COLO668 (cell line): ENCODE measurements around the gene RAB4A.
"Not testable (repeated sequence)": the region's sequence is repeated elsewhere in the genome, so short reads cannot be mapped to it uniquely, and the experiment has no call there.

ENCODE experiments used
- DNase-seq: peaks from one replicate; lab custom pipeline; 2025; ENCODE audit not compliant: unreplicated experiment; lab: John Stamatoyannopoulos, UW

The RAB4A gene

DNA sequence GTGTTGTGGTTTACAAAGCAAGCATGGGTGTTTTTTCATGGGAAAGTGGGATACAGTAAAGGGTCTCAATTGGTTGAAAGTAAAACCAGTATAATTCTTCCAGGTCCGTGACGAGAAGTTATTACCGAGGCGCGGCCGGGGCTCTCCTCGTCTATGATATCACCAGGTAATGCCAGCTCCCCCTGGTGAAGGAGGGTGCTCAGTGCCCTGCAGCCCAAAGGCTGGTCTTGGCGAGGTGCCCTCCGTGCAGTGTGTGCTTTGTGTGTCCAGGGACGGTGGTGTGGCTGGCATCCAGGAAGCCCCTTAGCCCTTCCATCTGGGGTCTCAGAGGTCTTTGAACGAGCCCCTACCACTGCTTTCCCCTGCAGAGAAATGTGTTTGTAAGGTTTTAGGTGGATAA is 24.8 kb downstream of the RAB4A start:
- no peak for DNase-seq

DNA sequence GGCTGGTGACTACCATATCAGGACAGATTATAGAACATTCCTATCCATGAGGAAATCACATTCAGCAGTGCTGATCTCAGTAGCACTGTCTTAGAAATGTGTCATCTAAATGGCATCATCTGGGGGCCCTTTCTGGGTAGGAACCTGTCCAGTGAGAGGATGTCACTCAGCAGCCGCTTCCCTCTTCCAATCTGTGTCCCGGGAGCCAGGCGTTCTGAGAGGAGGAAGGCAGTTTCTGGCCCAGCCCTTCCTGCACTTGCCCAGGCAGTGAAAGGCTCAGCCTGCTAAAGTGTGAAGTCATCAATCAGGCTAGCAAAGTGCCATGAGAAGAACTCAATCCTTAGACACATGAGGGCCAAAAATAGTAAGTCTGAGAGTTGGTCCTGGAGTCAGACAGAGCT is 25.6 kb downstream of the RAB4A start:
- no peak for DNase-seq

DNA sequence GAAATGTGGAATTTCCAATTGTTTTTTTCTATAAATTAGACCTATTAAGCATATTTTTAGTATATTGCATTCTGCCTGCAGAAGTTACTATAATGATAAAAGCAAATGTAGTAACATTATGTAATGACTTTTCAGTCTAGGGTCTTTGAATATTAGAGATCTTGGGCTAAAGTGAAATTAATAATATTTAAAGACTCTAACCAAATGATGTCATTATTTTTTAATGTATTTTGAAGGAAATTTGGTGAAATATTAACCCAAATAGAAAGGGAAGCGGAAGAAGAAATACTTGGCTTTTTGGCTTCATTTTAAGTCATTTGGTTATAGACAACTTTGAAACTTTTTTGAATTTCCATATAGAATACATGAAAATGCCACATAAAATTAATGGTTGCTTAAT is 26.8 kb downstream of the RAB4A start:
- no peak for DNase-seq

DNA sequence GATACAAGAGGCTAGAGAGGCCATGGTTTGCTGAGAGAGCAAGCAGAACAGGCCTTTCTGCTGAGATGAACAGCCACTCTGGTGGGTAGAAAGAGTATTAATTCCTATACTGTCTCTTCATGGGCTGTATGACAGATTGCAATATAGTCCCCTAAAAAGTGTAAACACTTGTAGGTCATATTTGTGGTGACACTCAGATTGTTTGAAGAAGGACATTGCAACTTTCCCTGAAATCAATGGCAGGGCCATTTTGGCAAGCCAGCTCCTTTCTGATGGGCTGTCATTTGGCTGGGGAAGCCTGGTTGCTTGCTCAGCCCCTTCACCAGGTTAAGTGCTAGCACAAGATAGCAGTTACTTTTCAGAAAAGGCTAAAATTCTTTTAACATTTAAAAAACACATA is 27.5 kb downstream of the RAB4A start:
- DNase-seq = no peak

DNA sequence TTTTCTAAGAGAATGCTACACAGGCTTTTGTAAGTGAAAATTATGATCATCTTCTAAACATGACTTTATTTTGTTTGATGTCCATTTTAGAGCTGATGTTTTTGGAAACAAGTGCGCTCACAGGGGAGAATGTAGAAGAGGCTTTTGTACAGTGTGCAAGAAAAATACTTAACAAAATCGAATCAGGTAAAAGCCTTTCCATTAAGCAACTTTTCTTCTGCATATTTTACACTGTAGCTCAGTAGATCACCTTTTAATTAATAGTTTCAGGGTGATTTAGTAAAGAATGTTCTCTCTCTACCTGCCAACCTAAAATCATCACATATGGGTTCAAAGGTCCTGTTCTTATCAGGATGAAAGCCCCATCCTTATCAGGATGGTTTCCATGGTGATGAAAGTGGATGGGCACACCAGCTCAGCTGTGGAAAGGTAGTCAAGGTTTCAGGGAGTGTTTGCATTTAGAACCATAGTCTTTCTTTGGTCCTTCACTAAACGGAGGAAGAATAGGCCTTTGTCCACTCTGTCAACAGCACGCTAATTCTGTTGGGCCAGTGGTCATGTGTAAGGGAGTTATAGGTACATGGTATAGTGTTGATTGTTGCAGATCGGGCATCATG is 28.1 kb downstream of the RAB4A start:
- no peak for DNase-seq

DNA sequence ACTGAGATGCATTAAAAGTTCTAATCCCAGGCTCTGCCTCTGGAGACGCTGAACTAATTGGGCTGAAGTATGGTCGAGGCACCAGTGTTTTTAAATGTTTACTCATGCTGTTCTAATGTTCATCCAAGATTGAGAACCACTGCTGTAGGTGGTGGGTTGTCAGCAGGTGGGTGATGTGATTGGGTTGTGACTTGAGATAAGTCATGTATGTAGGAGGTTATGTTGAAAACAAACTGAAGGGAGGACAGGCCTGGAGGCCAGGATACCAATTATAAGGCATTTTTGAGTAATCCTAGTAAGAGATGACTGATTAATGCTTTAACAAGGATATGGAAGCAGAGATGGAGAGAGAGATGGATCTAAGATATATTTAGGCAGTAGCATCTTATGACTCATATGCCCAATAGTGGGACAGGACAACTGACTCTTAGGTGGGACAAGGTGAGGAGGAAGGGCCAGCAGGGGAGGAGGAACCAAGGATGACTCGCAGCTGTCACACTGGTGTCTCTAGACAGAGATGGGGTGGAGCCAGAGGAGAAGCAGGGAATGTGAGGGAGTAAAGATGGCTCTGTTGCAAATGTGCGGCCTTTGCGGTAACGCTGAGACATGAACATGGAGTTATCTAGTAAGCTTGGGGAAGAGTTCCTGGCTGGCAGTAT is 29.3 kb downstream of the RAB4A start:
- DNase-seq = no peak

DNA sequence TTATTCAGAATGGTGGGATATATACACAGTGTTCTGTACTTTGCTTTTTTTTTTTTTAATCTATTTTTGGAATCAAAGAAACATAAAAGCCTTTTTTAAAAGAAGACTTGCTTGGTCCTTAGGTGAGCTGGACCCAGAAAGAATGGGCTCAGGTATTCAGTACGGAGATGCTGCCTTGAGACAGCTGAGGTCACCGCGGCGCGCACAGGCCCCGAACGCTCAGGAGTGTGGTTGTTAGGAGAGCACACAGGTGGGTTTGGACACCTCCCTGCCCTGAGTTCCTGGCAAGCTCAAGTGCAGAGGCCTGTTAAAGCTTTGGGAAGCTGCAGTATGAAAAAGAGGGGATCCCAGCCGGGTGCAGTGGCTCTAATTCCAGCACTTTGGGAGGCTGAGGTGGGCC is 31.8 kb downstream of the RAB4A start:
- no peak for DNase-seq

DNA sequence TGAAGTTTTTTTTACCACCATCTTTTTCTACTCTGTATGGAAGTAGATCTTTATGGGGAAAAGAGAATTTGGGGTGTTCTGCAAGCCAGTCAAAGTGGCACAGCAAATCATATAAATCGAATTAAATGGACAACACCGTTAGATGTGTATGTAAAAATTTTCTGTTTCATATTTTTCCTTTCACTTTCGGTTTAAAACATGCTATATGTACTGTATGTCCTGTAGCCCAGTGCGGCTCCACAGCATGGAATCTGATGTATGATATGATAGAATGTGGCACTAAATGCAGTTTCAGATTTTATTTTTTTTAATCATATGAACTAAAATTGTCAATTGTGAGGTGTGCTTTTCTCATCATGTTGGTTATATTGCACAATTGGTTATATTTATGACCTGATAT is 32.9 kb downstream of the RAB4A start:
- no peak for DNase-seq

DNA sequence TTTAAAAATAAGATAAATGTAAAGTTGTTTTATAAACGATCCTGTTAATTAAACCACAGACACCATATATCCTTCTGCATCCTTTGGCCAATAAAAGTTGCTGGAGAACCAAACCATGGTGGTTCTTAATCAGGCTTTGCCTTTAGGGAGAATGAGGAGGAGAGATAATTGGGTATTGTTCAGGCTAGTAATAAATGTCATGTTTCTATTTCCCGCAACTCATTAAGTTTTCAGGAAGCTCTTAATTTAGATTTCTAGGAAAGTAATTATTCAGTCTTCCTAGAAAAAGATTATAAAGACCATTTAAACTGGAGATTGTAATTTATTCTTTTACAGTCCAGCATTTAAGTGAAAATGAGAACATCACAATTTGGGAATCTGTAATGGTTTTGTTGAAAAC is 34.5 kb downstream of the RAB4A start:
- DNase-seq = no peak

DNA sequence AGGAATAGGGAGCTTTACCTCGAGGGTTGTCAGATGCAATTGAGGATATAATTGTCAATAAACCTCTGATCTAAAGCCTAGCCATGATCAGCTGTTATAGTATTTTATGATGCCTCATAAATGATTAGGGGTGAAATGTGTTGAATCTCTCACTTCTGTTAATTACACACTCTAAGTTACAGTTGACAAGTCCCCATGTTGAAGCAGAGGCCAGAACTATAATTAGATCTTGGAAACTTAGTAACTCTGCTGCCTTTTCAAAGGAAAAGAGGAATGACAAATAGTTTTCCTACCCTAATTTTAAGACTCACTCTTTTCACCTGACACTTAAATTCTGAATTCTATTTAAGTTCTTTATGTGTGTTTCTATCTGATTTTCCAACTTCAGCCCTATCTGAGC is 38.2 kb downstream of the RAB4A start:
- DNase-seq = no peak

DNA sequence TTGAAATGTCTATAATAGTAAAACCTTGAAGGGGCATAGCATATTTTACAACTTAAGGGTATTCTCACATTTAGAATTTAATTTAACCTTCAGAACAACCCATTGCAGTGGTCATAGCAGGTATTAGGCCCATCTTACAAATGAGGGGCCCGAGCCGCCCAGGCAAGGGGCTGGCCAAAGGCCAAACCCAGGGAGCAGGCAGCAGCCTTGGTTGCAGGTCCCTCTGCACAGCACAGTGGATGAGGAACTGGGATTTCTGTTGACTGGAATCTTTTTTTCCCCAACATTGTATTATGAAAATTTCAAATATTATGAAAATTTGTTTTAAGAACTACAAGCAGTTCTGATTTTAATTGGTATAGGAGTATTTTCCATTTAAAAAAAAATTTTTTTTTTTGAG is 38.8 kb downstream of the RAB4A start:
- no peak for DNase-seq

DNA sequence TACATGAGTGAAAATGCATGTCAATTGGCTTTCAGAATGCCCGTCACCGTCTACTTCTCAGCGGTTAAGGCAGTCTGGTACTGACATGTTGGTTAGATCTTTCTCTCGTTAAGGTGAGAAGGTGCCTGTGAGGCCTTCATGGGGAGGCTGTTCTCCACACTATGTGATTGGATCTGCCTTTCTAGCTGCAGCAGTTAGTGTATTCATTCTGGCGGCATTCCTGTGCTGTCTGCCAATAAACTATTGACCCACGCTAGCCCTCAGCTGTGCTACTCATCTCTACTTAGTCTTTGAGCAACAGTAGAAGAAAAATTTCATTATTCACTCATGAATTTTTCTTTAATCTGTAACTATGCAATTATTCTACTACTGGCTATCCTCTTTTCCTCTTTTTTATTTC is 39.9 kb downstream of the RAB4A start:
- DNase-seq = no peak

DNA sequence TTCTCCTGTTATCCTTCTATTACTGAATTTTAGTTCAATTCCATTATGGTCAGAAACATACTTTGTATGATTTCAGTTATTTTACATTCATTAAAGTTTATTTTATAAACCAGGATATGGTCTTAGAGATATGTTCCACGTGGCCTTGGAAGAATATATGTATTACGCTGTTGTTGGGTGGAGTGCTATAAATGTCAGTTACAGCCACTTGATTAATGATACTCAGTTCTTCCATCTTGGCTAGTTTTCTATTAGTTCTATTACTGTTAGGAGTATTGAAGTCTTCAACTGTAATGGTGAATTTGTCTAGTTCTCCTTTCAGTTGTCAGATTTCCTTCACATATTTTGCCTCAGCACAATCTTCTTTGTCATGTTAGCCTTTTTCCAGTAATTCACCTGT is 45.3 kb downstream of the RAB4A start:
- DNase-seq = no peak

DNA sequence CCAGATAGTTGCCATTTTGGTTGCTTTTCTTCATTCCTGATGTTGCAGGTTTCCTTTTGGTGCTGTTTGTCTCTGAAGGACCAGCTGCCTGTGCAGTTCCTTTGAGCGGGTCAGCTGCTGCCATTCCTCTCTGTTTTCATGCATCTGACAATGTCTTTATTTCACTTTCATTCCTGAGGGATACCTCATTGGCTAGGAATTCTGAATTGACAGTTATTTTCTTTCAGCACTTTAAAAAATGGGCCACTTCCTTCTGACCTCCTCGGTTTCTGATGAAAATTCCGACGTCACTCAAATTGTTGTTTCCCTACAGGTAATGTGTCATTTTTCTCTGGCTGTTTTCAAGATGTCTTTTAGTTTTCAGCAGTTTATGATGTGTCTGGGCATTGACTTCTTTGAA is 47.1 kb downstream of the RAB4A start:
- DNase-seq = no peak

DNA sequence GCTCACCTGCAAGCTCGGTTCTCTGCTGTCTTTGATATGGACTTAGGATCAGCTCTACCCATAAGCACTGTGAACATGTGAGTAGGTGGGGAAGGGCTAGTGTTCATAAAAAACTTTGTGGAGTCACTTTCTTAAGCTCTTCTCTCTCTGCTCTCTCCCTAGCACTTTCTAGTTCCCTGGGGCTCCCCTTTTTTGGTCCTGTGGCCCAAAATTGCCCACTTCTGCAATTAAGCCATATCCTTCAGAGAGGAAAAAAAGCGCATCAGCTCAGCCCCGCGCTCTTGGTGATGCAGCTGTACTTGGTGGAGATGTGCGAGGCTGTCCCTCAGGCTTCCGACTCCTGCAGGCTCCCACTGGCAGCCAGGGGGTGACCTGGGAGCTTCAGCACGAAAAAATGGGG is 48.6 kb downstream of the RAB4A start:
- DNase-seq = no peak

DNA sequence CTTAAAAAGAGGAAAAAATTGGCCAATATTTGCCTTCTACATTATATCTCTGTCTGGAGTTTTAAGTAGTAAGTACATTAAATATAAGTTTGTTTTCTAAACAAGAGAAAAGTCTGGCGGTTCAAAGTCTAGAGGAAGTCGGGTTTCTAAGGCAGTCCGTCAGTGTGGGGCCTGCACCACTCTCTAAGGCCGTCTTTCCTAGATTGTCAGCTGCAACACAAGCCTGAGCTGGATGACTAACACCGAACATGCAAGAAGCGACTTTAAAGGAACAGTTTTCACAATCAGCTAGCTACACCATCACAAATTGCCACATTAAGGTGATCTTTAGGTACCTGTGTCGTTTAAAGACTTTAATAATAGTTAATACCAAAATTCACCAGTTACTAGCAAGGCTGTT is 52.3 kb downstream of the RAB4A start:
- DNase-seq = no peak

DNA sequence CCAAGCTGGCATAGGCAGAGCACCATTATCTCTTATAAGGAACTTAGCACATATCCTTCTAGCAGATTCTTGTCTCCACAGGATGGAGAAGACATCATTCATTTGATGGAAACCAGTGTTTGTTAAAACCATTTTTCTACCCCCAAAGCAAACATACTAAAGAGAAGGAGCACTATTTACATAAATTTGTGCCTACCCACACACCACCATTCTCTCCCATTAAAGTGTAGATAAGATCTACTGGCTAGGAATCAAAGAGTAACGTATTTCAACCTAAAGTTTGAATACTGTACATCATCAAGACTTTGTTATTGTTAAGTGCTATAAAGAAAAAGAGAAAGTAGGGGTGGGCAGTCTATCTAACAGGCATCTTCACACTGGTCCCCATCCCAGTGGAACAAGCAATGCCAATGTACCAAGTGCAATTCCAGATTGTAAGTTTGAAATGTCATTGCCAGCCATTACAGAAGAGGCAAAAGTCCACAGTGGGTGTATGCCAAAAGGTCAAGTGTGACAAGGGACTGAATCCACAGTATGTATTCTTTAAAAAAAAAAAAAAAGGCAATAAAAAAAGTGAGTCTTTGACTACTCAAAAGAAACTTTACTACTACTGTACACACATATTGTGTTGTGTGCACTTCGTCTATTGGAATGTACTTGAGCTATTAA is 53.1 kb downstream of the RAB4A start:
- DNase-seq = no peak

DNA sequence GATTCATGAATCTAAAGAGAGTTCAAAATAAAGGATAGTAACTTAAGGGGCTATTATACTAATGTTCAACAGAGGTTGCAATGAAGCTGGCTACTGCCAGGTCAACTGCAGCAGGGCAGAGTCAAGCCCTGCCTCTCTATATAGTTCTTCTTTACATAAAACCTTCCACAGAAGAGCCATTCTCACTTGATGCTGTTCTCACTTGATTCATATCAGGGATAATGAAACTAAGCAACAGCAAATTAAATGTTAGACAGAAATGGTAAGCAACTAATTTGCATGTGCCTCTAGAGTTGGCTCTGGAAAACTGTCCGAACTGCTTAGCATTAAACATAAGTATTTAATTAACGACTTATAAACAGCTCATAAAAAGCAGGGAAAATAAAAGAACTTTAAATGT is 54.5 kb downstream of the RAB4A start:
- DNase-seq = no peak

DNA sequence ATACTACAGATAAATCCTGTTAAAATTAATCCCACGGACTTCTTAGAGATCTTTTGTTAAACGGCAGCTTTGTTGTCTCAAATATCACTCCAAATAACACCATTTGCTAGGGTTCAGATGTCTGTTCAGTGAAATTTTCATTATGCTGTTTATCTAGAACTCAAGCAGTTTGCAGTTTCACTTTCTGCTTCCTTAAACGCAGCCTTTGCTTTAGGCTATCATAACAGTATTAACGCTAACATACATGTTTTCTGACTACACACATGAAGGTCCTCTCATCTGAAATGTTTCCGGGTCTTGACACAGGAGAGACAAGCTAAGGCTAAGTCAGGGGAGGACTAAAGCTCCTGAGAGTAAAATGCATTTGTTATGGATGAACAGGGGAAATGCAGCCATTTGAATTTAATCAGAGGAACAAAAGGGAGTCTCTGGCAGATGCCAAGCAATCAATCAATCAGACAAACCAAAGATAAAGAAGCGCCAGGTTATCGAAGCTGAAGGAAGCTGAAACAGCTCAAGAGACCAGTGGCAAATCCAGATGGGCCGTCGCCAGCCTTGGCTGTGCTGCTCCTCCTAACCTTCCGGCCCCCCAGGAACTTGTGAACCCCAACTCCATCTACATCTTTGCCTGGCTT is 55.1 kb downstream of the RAB4A start:
- no peak for DNase-seq

DNA sequence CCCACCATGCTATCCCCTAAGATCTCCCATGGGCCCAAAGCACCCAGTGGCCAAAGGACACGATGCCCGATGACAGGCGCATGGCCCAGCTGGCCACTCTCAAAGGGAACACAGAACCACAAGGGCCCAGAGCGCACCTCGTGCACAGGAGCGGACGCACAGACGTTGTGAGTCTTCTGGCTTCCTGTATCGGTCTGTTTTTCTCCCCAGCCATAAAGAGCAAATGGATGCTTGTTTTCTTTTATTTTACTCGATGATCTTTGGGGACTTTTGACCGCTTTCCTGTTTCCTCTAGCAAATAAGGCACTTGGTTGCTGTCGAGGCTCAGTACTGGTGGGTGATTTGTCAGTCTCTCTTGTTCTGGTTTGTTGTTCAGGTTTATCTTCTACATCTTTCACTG is 55.7 kb downstream of the RAB4A start:
- no peak for DNase-seq

DNA sequence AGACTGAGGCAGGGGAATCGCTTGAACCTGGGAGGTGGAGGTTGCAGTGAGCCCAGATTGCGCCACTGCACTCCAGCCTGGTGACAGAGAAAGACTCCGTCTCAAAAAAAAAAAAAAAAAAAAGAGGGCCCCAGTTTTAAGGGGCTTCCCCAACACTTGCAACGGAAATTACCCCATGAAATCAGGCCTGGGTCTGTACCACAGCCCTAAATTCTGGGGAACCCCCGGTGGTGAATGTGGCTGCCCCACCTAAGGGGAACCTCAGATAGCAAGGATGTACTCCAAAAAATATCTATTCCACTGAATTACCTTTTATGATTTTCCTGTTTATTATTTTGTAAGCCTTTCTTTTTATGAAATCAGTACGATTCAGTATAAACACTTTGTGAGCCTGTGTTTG is 56.9 kb downstream of the RAB4A start:
- DNase-seq = not testable (repeated sequence)
